Esophagus muscularis mucosa (tissue), 4 donors: Measurements from ENCODE around the gene SLC39A11.

Experiments
- EP300 ChIP-seq: sonication (generic); formaldehyde crosslinking; IDR thresholded peaks from one replicate; pipeline ENCODE4 v1.6.1; 2017; ENCODE audit warnings: antibody characterized with exemption
- POLR2AphosphoS5 ChIP-seq, 2 donors: sonication (generic); formaldehyde crosslinking; IDR thresholded peaks; one replicate each; pipeline ENCODE4 v1.6.1; 2017; ENCODE audit warnings: antibody characterized with exemption in 2 of 2
- TF ChIP-seq, protein P1 (sequence below), 3 experiments: fragments of 200-600 bp in 2 of 3; fragments of 450-650 bp in 1 of 3; sonication (generic) in 2 of 3; IDR thresholded peaks; one replicate each; pipeline ENCODE4 v1.5.1; 2017 to 2019; ENCODE audit warnings: antibody characterized with exemption in 3 of 3, mild to moderate bottlenecking in 2 of 3, moderate library complexity in 1 of 3

- TF ChIP-seq POLR2AphosphoS5 (IDR thresholded peaks at IDR 0.05) (no peak), EP300 (no peak)
- TF ChIP-seq, protein P1, sequence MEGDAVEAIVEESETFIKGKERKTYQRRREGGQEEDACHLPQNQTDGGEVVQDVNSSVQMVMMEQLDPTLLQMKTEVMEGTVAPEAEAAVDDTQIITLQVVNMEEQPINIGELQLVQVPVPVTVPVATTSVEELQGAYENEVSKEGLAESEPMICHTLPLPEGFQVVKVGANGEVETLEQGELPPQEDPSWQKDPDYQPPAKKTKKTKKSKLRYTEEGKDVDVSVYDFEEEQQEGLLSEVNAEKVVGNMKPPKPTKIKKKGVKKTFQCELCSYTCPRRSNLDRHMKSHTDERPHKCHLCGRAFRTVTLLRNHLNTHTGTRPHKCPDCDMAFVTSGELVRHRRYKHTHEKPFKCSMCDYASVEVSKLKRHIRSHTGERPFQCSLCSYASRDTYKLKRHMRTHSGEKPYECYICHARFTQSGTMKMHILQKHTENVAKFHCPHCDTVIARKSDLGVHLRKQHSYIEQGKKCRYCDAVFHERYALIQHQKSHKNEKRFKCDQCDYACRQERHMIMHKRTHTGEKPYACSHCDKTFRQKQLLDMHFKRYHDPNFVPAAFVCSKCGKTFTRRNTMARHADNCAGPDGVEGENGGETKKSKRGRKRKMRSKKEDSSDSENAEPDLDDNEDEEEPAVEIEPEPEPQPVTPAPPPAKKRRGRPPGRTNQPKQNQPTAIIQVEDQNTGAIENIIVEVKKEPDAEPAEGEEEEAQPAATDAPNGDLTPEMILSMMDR (IDR thresholded peaks at IDR 0.05) = no peak
Measured at GRCh38 chr17:72903522-72903921, 189.0 kb downstream of the SLC39A11 start.
